ENCODE results near the gene NFATC2IP. TPM values are rescaled to one million over a fixed set of nuclear protein-coding genes. Genes with fewer than 3 reads are reported as not detected.

NFATC2IP gene
- total and polyA plus RNA-seq, 2 donors (not counting 1 experiment from before 2014, with no cell fraction given): 96.4 to 102 TPM

GRCh38 chr16:28918698-28919097 is 32.0 kb upstream of the NFATC2IP start:
- TF ChIP-seq EZH2 (IDR thresholded peaks at IDR 0.05; ENCODE audit: borderline replicate concordance, insufficient read depth, low read depth, low read length, poor library complexity, severe bottlenecking): no peak
- H3K27me3 ChIP-seq (replicated peaks in 1 of 4; ENCODE audit: control extremely low read depth in 1 of 4, control insufficient read depth in 3 of 4, insufficient read depth in 4 of 4, low read length in 3 of 4): no peaks in the 10 kb centered on the region
- 100% methylated on average over 1 of the region's 3 CpGs for WGBS (ENCODE audit: insufficient coverage)
- H3K4me2 ChIP-seq (replicated peaks; ENCODE audit: low read depth, low read length, poor library complexity, severe bottlenecking): no peak overlapping the region
- peaks cover 14 to 72% of the 10 kb centered on the region in 2 experiments for H3K36me3 ChIP-seq (replicated peaks in 1 of 2; ENCODE audit: control extremely low read depth in 1 of 2, control insufficient read depth in 1 of 2, extremely low read depth in 1 of 2, insufficient read depth in 2 of 2, low read length in 1 of 2)
- no peak for DNase-seq
- H3K4me1 ChIP-seq (ENCODE audit: control insufficient read depth in 2 of 2, insufficient read depth in 2 of 2, low read length in 2 of 2): peaks cover 19 to 29% of the 10 kb centered on the region in 2 donors
- no peak overlapping the region for H3K9ac ChIP-seq (ENCODE audit: low read length)
- Mint-ChIP-seq H3K4me3 (no peak overlapping the region), H3K4me1 (peaks cover 27% of the 10 kb centered on the region), H3K27ac (no peak overlapping the region), H3K9me3 (ENCODE audit: insufficient read depth) (no peaks in the 10 kb centered on the region), H3K27me3 (no peaks in the 10 kb centered on the region)
- peaks cover 83% of the 10 kb centered on the region for H3K79me2 ChIP-seq (ENCODE audit: control insufficient read depth, insufficient read depth, low read length)
- H3K27ac ChIP-seq (ENCODE audit: low read length in 2 of 2): no peak overlapping the region
- no peak overlapping the region for H3K4me3 ChIP-seq (ENCODE audit: control extremely low read depth in 1 of 5, extremely low read depth in 1 of 5, insufficient read depth in 1 of 5, low read depth in 2 of 5, low read length in 4 of 5)
- H3K9me3 ChIP-seq (ENCODE audit: control extremely low read depth in 1 of 3, control insufficient read depth in 2 of 3, insufficient read depth in 1 of 3, low read length in 2 of 3): no peaks in the 10 kb centered on the region
- ChIA-PET CTCF (interaction anchor here (3.8 kb wide), 1 partner anchor 26 kb away, joined by 28 read pairs; no protein-coding TSS in a partner anchor), POLR2A (interaction anchor here (0.6 to 1.3 kb wide), 3 partner anchors 19 to 685 kb away, joined by 3 read pairs; no protein-coding TSS in a partner anchor)
- no peak for ATAC-seq (ENCODE audit: low read depth)
- peaks cover 68% of the 10 kb centered on the region for H4K20me1 ChIP-seq (ENCODE audit: control insufficient read depth, insufficient read depth, low read length, poor library complexity, severe bottlenecking)
- no peak overlapping the region for H2AFZ ChIP-seq (ENCODE audit: insufficient read depth, low read depth, low read length, poor library complexity, severe bottlenecking)
- intact Hi-C loops (cut with micrococcal nuclease): no loop called here

- CTCF ChIA-PET: interaction anchor here (0.7 to 7.7 kb wide), 14 partner anchors 8 to 60 kb away, joined by 3 to 114 read pairs (median 6); partner anchors contain the start of genes NFATC2IP and SH2B1
- Histone ChIP-seq H3K4me2 (replicated peaks; ENCODE audit: low read depth, low read length, poor library complexity, severe bottlenecking) (peak overlapping the region; percentile 82), H3K79me2 (ENCODE audit: control insufficient read depth, insufficient read depth, low read length) (peaks cover 48% of the 10 kb centered on the region), H2AFZ (ENCODE audit: insufficient read depth, low read depth, low read length, poor library complexity, severe bottlenecking) (no peak overlapping the region), H3K36me3 (replicated peaks in 1 of 2; ENCODE audit: control extremely low read depth in 1 of 2, control insufficient read depth in 1 of 2, extremely low read depth in 1 of 2, insufficient read depth in 2 of 2, low read length in 1 of 2) (peaks cover 7 to 32% of the 10 kb centered on the region in 2 experiments), H3K27ac (ENCODE audit: low read length in 2 of 2) (peak overlapping the region; percentile 87 to 91), H3K4me1 (ENCODE audit: control insufficient read depth in 2 of 2, insufficient read depth in 2 of 2, low read length in 2 of 2) (peaks cover 30 to 60% of the 10 kb centered on the region in 2 donors), H3K27me3 (replicated peaks in 1 of 4; ENCODE audit: control extremely low read depth in 1 of 4, control insufficient read depth in 3 of 4, insufficient read depth in 4 of 4, low read length in 3 of 4) (no peaks in the 10 kb centered on the region), H3K9ac (ENCODE audit: low read length) (peak overlapping the region; percentile 94), H3K4me3 (ENCODE audit: control extremely low read depth in 1 of 5, extremely low read depth in 1 of 5, insufficient read depth in 1 of 5, low read depth in 2 of 5, low read length in 4 of 5) (peak overlapping the region in 4 of 5 experiments; percentile 68 to 97 (median 92)), H4K20me1 (ENCODE audit: control insufficient read depth, insufficient read depth, low read length, poor library complexity, severe bottlenecking) (peaks cover 32% of the 10 kb centered on the region), H3K9me3 (ENCODE audit: control extremely low read depth in 1 of 3, control insufficient read depth in 2 of 3, insufficient read depth in 1 of 3, low read length in 2 of 3) (no peaks in the 10 kb centered on the region)
- Mint-ChIP-seq H3K4me3 (peak overlapping the region; percentile 95), H3K4me1 (peaks cover 51% of the 10 kb centered on the region), H3K27ac (peak overlapping the region; percentile 98), H3K9me3 (ENCODE audit: insufficient read depth) (no peaks in the 10 kb centered on the region), H3K27me3 (no peaks in the 10 kb centered on the region)
- peak; percentile 46 for DNase-seq
- no peak for ATAC-seq (ENCODE audit: low read depth)
- TF ChIP-seq CTCF (IDR thresholded peaks at IDR 0.05) (no peak), EZH2 (IDR thresholded peaks at IDR 0.05; ENCODE audit: borderline replicate concordance, insufficient read depth, low read depth, low read length, poor library complexity, severe bottlenecking) (no peak)
- intact Hi-C loops (cut with micrococcal nuclease): loop anchor here (2.0 to 10.0 kb wide), 2 partner anchors 14 to 1452 kb away; partner anchors contain the start of genes MYL11 and TBC1D10B
- WGBS (ENCODE audit: insufficient coverage): no CpG with 5 or more reads among the region's 3 CpGs
- POLR2A ChIA-PET: interaction anchor here (0.5 to 5.1 kb wide), 9 partner anchors 10 to 101 kb away, joined by 3 to 34 read pairs (median 13); partner anchors contain the start of genes ATXN2L, CD19, NFATC2IP and SH2B1
These were observed 27.5 kb upstream of the NFATC2IP start for GRCh38 chr16:28923231-28923587.
